Measurements from ENCODE around the gene TRIM46. TPM values are rescaled to one million over a fixed set of nuclear protein-coding genes. Genes with fewer than 3 reads are reported as not detected.

The TRIM46 gene
- total RNA-seq, 4 donors from 2014 or later, result 0.51 to 0.75 (median 0.66) TPM; not detected in 1

DNA sequence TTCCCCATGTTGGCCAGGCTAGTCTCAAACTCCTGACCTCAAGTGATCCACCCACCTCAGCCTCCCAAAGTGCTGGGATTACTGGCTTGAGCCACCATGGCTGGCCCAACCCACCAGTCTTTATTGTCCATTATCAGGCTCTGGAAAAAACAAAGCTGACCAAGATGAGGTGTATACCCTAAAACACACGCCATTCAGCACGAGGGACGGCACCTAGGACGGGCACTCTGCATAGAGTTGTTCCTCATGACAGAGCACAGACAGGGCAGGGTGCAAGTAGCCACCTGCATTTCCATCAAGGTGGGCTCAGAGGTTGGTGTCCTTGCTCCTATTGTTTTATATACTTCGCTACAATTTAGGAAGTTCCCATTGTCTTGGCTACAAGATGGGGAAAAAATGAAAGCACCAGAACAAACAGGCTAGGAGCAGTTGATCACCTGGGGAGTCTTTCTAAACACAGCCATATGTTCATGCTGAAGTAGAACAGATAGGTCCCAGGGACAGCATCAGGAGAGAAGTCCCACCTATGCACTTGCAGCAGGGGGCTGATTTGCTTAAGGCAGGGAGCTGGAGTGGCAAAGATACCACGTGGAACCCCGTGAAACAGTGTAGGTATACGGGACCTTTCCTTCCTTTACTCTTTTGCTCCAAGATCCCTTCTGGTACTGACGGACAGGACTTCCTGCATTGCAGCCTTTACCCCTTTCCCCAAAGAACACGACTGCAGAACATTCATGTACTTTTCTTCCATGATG, 5.0 kb upstream of the TRIM46 start:
- TF ChIP-seq, protein P1, sequence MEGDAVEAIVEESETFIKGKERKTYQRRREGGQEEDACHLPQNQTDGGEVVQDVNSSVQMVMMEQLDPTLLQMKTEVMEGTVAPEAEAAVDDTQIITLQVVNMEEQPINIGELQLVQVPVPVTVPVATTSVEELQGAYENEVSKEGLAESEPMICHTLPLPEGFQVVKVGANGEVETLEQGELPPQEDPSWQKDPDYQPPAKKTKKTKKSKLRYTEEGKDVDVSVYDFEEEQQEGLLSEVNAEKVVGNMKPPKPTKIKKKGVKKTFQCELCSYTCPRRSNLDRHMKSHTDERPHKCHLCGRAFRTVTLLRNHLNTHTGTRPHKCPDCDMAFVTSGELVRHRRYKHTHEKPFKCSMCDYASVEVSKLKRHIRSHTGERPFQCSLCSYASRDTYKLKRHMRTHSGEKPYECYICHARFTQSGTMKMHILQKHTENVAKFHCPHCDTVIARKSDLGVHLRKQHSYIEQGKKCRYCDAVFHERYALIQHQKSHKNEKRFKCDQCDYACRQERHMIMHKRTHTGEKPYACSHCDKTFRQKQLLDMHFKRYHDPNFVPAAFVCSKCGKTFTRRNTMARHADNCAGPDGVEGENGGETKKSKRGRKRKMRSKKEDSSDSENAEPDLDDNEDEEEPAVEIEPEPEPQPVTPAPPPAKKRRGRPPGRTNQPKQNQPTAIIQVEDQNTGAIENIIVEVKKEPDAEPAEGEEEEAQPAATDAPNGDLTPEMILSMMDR (IDR thresholded peaks at IDR 0.05; ENCODE audit: low read depth), result no peak

DNA sequence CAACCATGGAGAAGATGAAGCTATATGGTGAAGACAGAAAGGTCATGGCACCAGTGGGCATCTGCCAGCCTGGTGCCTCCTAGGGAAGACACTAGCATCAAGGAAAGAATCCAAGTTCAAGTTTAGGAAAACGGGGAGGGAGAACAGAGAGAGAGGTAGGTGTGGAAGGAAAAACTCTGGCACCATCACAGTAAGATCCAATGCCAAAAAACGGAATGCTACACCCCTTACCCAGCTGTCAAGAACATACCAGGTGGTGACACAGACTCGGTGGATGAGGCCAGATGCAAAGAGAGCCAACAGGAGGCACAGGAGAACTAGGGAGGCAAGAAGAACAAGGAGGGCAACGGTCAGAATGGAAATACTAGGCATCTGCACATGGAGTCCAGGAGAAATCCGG, 4.1 kb upstream of the TRIM46 start:
- TF ChIP-seq, protein P1 (IDR thresholded peaks at IDR 0.05; ENCODE audit: low read depth), result no peak

DNA sequence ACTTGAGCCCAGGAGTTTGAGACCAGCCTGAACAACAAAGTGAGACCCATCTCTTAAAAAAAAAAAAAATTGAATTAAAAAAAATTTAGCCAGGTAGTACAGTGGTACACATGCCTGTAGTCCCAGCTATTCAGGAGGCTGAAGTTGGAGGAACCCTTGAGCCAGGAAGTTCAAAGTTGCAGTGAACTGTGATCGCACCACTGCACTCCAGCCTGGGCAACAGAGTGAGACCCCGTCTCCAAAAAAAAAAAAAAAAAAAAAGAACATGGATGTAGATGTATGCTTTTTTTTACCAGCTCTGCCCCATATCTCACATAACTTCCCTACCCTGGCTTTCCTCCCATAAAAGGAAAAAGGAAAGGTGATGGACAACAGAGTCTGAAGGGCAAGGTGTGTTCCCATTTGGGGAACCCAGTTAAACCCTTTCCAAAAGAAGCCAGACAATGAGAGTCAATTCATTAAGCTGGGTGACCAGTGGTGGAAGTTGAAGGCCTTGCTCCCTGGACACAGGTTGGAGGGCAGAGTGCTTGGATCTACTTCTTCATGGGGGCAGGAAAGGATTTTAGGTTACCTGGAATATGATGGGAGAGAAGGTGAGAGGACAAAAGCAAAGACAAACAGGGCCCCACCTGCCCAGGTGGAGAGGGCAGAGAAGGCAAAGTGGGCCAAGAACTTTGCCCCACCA, 3.4 kb upstream of the TRIM46 start:
- TF ChIP-seq, protein P1 (IDR thresholded peaks at IDR 0.05; ENCODE audit: low read depth), result no peak

DNA sequence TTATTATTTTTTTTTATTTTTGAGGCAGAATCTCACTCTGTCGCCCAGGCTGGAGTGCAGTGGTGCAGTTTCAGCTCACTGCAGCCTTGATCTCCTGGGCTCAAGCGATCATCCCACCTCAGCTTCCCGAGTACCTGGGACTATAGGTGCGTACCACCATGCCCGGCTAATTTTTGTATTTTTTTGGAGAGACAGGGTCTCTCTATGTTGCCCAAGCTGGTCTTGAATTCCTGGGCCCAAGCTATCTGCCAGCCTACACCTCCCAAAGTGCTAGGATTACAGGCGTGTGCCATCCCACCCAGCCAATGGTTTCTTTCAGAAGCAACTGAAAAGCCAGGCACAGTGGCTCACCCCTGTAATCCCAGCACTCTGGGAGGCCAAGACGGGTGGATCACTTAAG, 2.8 kb upstream of the TRIM46 start:
- TF ChIP-seq, protein P1 (IDR thresholded peaks at IDR 0.05; ENCODE audit: low read depth), result no peak

DNA sequence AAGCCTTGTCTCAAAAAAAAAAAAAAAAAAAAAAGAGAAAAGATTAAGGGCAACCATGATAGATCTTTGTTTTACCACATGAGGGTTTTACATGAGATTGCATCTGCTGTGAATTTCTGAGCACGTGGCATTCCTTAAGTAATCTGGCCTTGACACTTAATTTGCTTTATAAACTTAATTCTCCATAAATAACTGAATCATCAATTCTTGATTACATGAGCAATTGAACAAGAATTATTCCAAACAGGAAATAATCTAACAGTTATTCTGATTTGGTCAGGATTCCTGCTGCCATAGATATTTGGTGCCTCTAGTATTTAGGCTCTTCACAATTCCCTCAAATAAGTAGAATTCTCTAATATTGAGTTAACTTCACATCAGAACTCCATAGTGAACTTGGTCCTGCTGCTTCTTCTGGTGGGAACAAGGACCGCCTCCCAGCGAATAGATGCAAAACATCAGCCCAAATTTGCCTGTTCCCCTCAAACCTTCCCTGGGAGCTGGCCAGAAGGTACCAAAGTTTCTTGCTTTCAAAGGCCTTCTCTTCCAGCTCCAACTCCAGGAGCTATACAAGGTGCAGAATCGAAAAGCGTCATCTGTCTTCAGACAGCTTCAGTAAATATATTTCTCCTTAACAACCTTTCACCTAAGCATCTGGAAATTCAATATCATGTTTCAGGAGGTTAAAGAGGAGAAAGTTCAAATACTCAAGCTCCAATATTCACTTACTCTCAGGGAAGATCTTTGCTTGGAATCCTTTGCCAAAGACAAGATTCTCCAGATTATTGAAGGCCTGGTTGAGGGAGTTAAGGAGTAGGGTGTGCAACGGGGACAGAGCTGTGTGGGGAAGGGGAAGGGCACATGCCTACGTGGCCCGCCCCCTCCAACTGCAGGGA, 1.6 kb upstream of the TRIM46 start:
- TF ChIP-seq, protein P1 (IDR thresholded peaks at IDR 0.05; ENCODE audit: low read depth), result no peak

DNA sequence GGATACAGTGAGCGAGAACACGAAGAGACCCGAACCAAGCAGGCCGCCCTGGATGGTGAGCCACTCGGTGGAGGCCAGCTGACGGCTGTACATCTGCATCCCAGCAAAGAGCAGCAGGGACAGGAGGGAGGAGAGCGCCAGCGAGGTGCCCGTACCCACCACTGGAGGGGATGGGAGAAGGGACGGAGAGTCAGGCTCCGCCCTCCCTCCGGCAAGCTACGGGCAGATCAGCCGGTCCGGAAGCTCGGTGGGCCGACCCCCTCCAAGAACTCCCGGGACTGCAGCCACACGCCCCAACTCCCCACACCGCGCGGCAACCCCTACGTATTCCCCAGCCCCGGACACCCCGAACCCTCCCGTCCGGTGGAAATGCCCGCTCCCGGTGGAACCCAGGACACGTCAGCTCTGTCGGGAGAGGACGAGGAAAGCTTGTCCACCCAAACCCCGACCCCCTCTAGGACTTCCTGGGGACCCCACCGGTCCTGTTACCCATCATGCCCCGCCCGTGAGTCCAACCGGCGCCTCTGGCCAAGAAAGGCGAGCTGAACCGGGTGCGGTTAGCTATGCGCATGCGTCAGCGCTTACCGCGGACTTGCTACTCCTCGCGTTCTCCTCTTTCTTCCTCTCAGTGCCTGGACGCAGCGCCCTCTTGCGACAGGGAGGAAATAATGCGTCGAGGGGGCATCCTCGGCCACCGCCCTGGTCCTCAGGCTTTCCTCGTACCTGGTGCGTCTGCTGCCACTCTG, 744 bp upstream of the TRIM46 start, which contains the start of gene KRTCAP2:
Gene KRTCAP2, minus strand, starts transcription at position 573 of the 746 bp plus-strand sequence. Its CDS starts 80 bp downstream, at position 493.
- TF ChIP-seq, protein P1 (IDR thresholded peaks at IDR 0.05; ENCODE audit: low read depth), result no peak
